ENCODE data around the gene PDE1C. TPM values are rescaled to one million over a fixed set of nuclear protein-coding genes. Genes with fewer than 3 reads are reported as not detected.

Gene PDE1C
- total and polyA plus RNA-seq, 2 donors (not counting 1 experiment from before 2014, with no cell fraction given): 16.6 to 27.6 TPM

GRCh38 chr7:31953432-31953831, 116.8 kb downstream of the PDE1C start:
- no peaks in the 10 kb centered on the region for H3K27me3 ChIP-seq (ENCODE audit: control insufficient read depth, insufficient read depth, low read length)
- no peak overlapping the region for H3K4me2 ChIP-seq (ENCODE audit: extremely low read depth, insufficient read depth, low read length)
- H3K9me3 ChIP-seq (ENCODE audit: control insufficient read depth, insufficient read depth, low read depth, low read length): no peaks in the 10 kb centered on the region
- H3K36me3 ChIP-seq (ENCODE audit: control insufficient read depth, insufficient read depth, low read length): no peaks in the 10 kb centered on the region
- H3K9ac ChIP-seq (ENCODE audit: insufficient read depth, low read length): no peak overlapping the region
- H3K27ac ChIP-seq (ENCODE audit: insufficient read depth, low read length): no peak overlapping the region
- H3K4me1 ChIP-seq (ENCODE audit: control insufficient read depth, extremely low read depth, insufficient read depth, low read length): peaks cover 7% of the 10 kb centered on the region
- H2AFZ ChIP-seq (ENCODE audit: low read length): no peak overlapping the region
- no peak for DNase-seq (ENCODE audit: low read depth in 2 of 2)
- no peak overlapping the region for H3K4me3 ChIP-seq (replicated peaks in 1 of 4; ENCODE audit: control extremely low read depth in 1 of 4, insufficient read depth in 1 of 4, low read depth in 3 of 4, low read length in 4 of 4)
- TF ChIP-seq CTCF (conservative IDR thresholded peaks at IDR 0.05 in 1 of 2, IDR thresholded peaks at IDR 0.05 in 1 of 2; ENCODE audit: low read depth in 1 of 2, low read length in 2 of 2): no peak
- no peaks in the 10 kb centered on the region for H3K79me2 ChIP-seq (ENCODE audit: control insufficient read depth, insufficient read depth, low read length)
- no peaks in the 10 kb centered on the region for H4K20me1 ChIP-seq (ENCODE audit: control insufficient read depth, extremely low read depth, insufficient read depth, low read length)

- Histone ChIP-seq H3K4me1 (ENCODE audit: control insufficient read depth, extremely low read depth, insufficient read depth, low read length) (peaks cover 7% of the 10 kb centered on the region), H3K9ac (ENCODE audit: insufficient read depth, low read length) (no peak overlapping the region), H3K9me3 (ENCODE audit: control insufficient read depth, insufficient read depth, low read depth, low read length) (no peaks in the 10 kb centered on the region), H3K36me3 (ENCODE audit: control insufficient read depth, insufficient read depth, low read length) (no peaks in the 10 kb centered on the region), H4K20me1 (ENCODE audit: control insufficient read depth, extremely low read depth, insufficient read depth, low read length) (no peaks in the 10 kb centered on the region), H3K4me2 (ENCODE audit: extremely low read depth, insufficient read depth, low read length) (no peak overlapping the region), H3K4me3 (replicated peaks in 1 of 4; ENCODE audit: control extremely low read depth in 1 of 4, insufficient read depth in 1 of 4, low read depth in 3 of 4, low read length in 4 of 4) (no peak overlapping the region), H3K79me2 (ENCODE audit: control insufficient read depth, insufficient read depth, low read length) (no peaks in the 10 kb centered on the region), H3K27ac (ENCODE audit: insufficient read depth, low read length) (no peak overlapping the region), H2AFZ (ENCODE audit: low read length) (no peak overlapping the region), H3K27me3 (ENCODE audit: control insufficient read depth, insufficient read depth, low read length) (no peaks in the 10 kb centered on the region)
- DNase-seq (ENCODE audit: low read depth in 2 of 2): peak; percentile 26 to 84
- TF ChIP-seq CTCF (conservative IDR thresholded peaks at IDR 0.05 in 1 of 2, IDR thresholded peaks at IDR 0.05 in 1 of 2; ENCODE audit: low read depth in 1 of 2, low read length in 2 of 2) (no peak), EZH2 (IDR thresholded peaks at IDR 0.05; ENCODE audit: low read length, missing control alignments) (no peak)
These were observed 120.0 kb downstream of the PDE1C start for GRCh38 chr7:31950091-31950755.

GRCh38 chr7:31948029-31948428, 122.2 kb downstream of the PDE1C start:
- H2AFZ ChIP-seq (ENCODE audit: low read length): no peak overlapping the region
- H3K27ac ChIP-seq (ENCODE audit: insufficient read depth, low read length): peak overlapping the region; percentile 51
- H3K9ac ChIP-seq (ENCODE audit: insufficient read depth, low read length): no peak overlapping the region
- no peaks in the 10 kb centered on the region for H4K20me1 ChIP-seq (ENCODE audit: control insufficient read depth, extremely low read depth, insufficient read depth, low read length)
- H3K27me3 ChIP-seq (ENCODE audit: control insufficient read depth, insufficient read depth, low read length): no peaks in the 10 kb centered on the region
- no peaks in the 10 kb centered on the region for H3K79me2 ChIP-seq (ENCODE audit: control insufficient read depth, insufficient read depth, low read length)
- peak; percentile 87 to 98 for DNase-seq (ENCODE audit: low read depth in 2 of 2)
- H3K4me2 ChIP-seq (ENCODE audit: extremely low read depth, insufficient read depth, low read length): no peak overlapping the region
- H3K9me3 ChIP-seq (ENCODE audit: control insufficient read depth, insufficient read depth, low read depth, low read length): no peaks in the 10 kb centered on the region
- H3K36me3 ChIP-seq (ENCODE audit: control insufficient read depth, insufficient read depth, low read length): no peaks in the 10 kb centered on the region
- no peak overlapping the region for H3K4me3 ChIP-seq (replicated peaks in 1 of 4; ENCODE audit: control extremely low read depth in 1 of 4, insufficient read depth in 1 of 4, low read depth in 3 of 4, low read length in 4 of 4)
- TF ChIP-seq EZH2 (IDR thresholded peaks at IDR 0.05; ENCODE audit: low read length, missing control alignments) (no peak), CTCF (conservative IDR thresholded peaks at IDR 0.05 in 1 of 2, IDR thresholded peaks at IDR 0.05 in 1 of 2; ENCODE audit: low read depth in 1 of 2, low read length in 2 of 2) (no peak)
- peaks cover 7% of the 10 kb centered on the region for H3K4me1 ChIP-seq (ENCODE audit: control insufficient read depth, extremely low read depth, insufficient read depth, low read length)
